ENCODE measurements around the gene UROC1. TPM values are rescaled to one million over a fixed set of nuclear protein-coding genes. Genes with fewer than 3 reads are reported as not detected.

UROC1 gene
- total RNA-seq, 1 experiment from 2014 or later = not detected

DNA sequence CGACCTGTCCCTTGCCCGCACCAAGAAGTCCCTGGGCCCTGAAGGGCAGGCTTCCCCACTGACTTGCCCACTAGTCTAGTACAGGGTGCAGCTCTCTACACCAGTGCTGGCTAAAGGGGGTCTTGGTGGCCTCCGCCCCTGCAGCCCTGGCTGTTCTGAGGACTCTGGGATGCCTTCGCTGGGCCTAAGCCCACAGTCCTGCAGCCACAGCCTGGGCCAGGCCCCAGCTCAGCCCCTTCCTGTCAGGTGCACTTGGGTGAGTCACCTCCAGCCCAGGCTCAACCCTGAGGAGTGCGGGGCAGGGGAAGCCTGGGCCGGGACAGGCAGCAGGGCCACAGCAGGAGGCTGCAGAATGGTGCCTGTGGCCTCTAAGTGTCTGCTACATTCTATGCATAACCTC lies 40.2 kb upstream of the UROC1 start:
- ChIA-PET POLR2A (ENCODE audit: unreplicated experiment) (no interaction called here), CTCF (interaction anchor here (0.6 kb wide), 1 partner anchor 349 kb away, joined by 3 read pairs; no protein-coding TSS in a partner anchor)
- no peak overlapping the region for H3K4me2 ChIP-seq
- H2AFZ ChIP-seq = no peak overlapping the region
- BruUV-seq (replicated peaks) = no TSS peak
- no peak overlapping the region for H3K4me3 ChIP-seq
- no peaks in the 10 kb centered on the region for H3K4me1 ChIP-seq (replicated peaks; ENCODE audit: insufficient read depth)
- intact Hi-C loops (cut with micrococcal nuclease; ENCODE audit: unreplicated experiment) = no loop called here
- no peaks in the 10 kb centered on the region for H3K36me3 ChIP-seq (ENCODE audit: low read depth)
- H3K9me2 ChIP-seq (ENCODE audit: insufficient read depth) = no peaks in the 10 kb centered on the region
- no peaks in the 10 kb centered on the region for H4K20me1 ChIP-seq (ENCODE audit: insufficient read depth)
- DNase-seq = no peak
- no peak overlapping the region for H3K27ac ChIP-seq
- H3K9me3 ChIP-seq (ENCODE audit: insufficient read depth, low read depth) = no peaks in the 10 kb centered on the region
- peaks cover 13% of the 10 kb centered on the region; the same call in 1 of the 2 replicates for H3K27me3 ChIP-seq (ENCODE audit: insufficient read depth, low read depth)
- no peaks in the 10 kb centered on the region for H3K79me2 ChIP-seq (ENCODE audit: low read depth)
- TF ChIP-seq EZH2 (IDR thresholded peaks at IDR 0.05; ENCODE audit: low read depth) = no peak
- TF ChIP-seq, protein P1, sequence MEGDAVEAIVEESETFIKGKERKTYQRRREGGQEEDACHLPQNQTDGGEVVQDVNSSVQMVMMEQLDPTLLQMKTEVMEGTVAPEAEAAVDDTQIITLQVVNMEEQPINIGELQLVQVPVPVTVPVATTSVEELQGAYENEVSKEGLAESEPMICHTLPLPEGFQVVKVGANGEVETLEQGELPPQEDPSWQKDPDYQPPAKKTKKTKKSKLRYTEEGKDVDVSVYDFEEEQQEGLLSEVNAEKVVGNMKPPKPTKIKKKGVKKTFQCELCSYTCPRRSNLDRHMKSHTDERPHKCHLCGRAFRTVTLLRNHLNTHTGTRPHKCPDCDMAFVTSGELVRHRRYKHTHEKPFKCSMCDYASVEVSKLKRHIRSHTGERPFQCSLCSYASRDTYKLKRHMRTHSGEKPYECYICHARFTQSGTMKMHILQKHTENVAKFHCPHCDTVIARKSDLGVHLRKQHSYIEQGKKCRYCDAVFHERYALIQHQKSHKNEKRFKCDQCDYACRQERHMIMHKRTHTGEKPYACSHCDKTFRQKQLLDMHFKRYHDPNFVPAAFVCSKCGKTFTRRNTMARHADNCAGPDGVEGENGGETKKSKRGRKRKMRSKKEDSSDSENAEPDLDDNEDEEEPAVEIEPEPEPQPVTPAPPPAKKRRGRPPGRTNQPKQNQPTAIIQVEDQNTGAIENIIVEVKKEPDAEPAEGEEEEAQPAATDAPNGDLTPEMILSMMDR (conservative IDR thresholded peaks at IDR 0.05) = no peak
- H3F3A ChIP-seq (ENCODE audit: insufficient read depth, low read depth) = no peaks in the 10 kb centered on the region

DNA sequence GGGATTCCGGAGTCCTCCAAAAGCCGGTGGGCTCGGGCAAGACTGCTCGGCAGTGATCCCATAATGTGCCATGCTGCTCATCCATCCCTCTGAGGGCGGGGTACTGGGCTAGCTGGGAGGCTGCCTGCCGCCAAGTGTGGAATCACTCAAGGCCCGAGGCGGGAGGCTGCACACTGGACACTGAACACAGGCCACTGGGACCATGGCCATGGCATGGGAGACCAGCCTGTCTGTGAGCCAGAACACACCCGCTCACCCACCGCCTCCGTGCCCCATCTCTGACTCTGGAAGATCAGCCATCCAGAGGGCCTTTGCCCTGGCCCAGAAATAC lies 39.8 kb upstream of the UROC1 start:
- no peak for TF ChIP-seq EZH2 (IDR thresholded peaks at IDR 0.05; ENCODE audit: low read depth)
- TF ChIP-seq, protein P1 (conservative IDR thresholded peaks at IDR 0.05) = no peak
- Histone ChIP-seq H3K27ac (no peak overlapping the region), H3F3A (ENCODE audit: insufficient read depth, low read depth) (no peaks in the 10 kb centered on the region), H3K4me3 (no peak overlapping the region), H3K4me1 (replicated peaks; ENCODE audit: insufficient read depth) (no peaks in the 10 kb centered on the region), H3K4me2 (no peak overlapping the region), H3K36me3 (ENCODE audit: low read depth) (no peaks in the 10 kb centered on the region), H3K9me3 (ENCODE audit: insufficient read depth, low read depth) (no peaks in the 10 kb centered on the region), H3K9me2 (ENCODE audit: insufficient read depth) (no peaks in the 10 kb centered on the region), H3K79me2 (ENCODE audit: low read depth) (no peaks in the 10 kb centered on the region), H2AFZ (no peak overlapping the region), H3K27me3 (ENCODE audit: insufficient read depth, low read depth) (peaks cover 13% of the 10 kb centered on the region; the same call in 1 of the 2 replicates), H4K20me1 (ENCODE audit: insufficient read depth) (no peaks in the 10 kb centered on the region)
- BruUV-seq (replicated peaks) = no TSS peak
- intact Hi-C loops (cut with micrococcal nuclease; ENCODE audit: unreplicated experiment) = no loop called here
- no peak for DNase-seq
- ChIA-PET POLR2A (ENCODE audit: unreplicated experiment) (no interaction called here), CTCF (no interaction called here)

DNA sequence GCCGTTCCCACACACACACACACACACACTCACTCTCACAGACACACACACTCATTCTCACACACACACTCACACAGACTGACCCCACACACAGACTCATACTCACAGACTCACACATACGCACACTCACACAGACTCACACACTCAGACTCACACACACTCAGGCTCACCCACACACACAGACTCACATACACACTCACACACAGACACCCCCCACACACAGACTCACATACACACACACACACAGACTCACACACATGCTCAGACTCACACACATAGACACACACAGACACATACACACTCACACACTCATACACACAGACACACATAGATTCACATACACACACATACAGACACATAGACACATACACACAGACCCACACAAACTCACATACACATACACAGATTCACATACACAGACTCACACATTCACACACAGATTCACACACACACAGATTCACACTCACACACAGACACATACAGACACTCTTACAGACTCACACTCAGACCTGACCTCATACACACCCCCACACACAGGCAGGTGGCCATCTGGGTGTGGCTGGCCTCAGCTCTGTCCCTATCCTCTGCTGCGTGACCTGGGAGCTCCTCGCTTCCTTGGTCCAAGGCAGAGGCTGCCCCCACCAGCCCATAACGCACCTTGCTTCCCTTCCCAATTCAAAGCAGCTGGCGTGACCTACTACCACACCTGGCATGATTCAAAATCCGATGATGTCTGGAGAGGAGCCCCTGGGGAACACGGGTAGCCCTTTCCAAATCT lies 39.3 kb upstream of the UROC1 start:
- Histone ChIP-seq H4K20me1 (ENCODE audit: insufficient read depth) (no peaks in the 10 kb centered on the region), H2AFZ (no peak overlapping the region), H3K36me3 (ENCODE audit: low read depth) (no peaks in the 10 kb centered on the region), H3K27me3 (ENCODE audit: insufficient read depth, low read depth) (peaks cover 18% of the 10 kb centered on the region), H3K4me2 (no peak overlapping the region), H3K79me2 (ENCODE audit: low read depth) (no peaks in the 10 kb centered on the region), H3K9me2 (ENCODE audit: insufficient read depth) (no peaks in the 10 kb centered on the region), H3F3A (ENCODE audit: insufficient read depth, low read depth) (no peaks in the 10 kb centered on the region), H3K27ac (no peak overlapping the region), H3K4me1 (replicated peaks; ENCODE audit: insufficient read depth) (no peaks in the 10 kb centered on the region), H3K4me3 (no peak overlapping the region), H3K9me3 (ENCODE audit: insufficient read depth, low read depth) (no peaks in the 10 kb centered on the region)
- CTCF ChIA-PET = no interaction called here
- intact Hi-C loops (cut with micrococcal nuclease; ENCODE audit: unreplicated experiment) = no loop called here
- TF ChIP-seq, protein P1 (conservative IDR thresholded peaks at IDR 0.05) = no peak
- TF ChIP-seq EZH2 (IDR thresholded peaks at IDR 0.05; ENCODE audit: low read depth) = no peak
- POLR2A ChIA-PET (ENCODE audit: unreplicated experiment) = no interaction called here
- no TSS peak for BruUV-seq (replicated peaks)
- no peak for DNase-seq

All from PC-9 (cell line).